ENCODE results near the gene PAF1. TPM values are rescaled to one million over a fixed set of nuclear protein-coding genes. Genes with fewer than 3 reads are reported as not detected.

PAF1 gene
- total and polyA plus RNA-seq, 4 donors, result 13.7 to 29.4 (median 18.9) TPM

DNA sequence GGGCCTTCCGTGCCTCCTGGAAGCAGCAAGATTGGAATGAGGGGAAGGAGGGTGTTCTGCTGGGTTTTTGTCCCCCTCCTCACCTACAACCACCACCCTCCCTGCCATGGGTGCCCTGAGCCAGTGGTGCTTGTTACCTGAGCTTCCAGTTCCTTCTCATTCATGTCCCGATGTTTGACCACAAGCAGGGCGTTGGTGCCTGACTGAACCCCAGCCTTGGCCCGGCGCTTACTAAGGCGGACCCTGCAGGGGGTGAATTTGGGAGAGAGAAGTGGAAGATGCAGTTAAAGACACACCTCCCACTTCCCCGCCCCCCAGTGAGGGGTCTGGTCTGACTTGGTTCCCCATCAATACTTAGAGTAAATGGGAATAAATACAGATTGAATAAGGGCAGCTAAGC lies 4.3 kb downstream of the PAF1 start:
- Histone ChIP-seq H3K9me3 (ENCODE audit: control insufficient read depth in 4 of 4, low read length in 3 of 4) (no peaks in the 10 kb centered on the region), H3K9ac (ENCODE audit: low read depth in 1 of 2, low read length in 2 of 2) (no peak overlapping the region), H3K36me3 (ENCODE audit: control insufficient read depth in 4 of 4, insufficient read depth in 3 of 4, low read depth in 1 of 4, low read length in 3 of 4) (peaks cover 7 to 61% (median 34%) of the 10 kb centered on the region in 4 donors), H3K4me3 (ENCODE audit: low read depth in 1 of 3, low read length in 3 of 3) (no peak overlapping the region), H3K27me3 (ENCODE audit: control insufficient read depth in 4 of 4, insufficient read depth in 4 of 4, low read length in 3 of 4) (no peaks in the 10 kb centered on the region), H3K4me1 (ENCODE audit: control insufficient read depth in 4 of 4, insufficient read depth in 4 of 4, low read length in 3 of 4) (peaks cover 3 to 13% (median 10%) of the 10 kb centered on the region in 4 donors), H3K27ac (ENCODE audit: low read depth in 1 of 2, low read length in 2 of 2) (no peak overlapping the region)
- DNase-seq (ENCODE audit: low spot score), result no peak
- 93% methylated on average over 7 of the region's 7 CpGs for WGBS
- TF ChIP-seq FOXA1 (IDR thresholded peaks at IDR 0.05) (no peak), RAD21 (IDR thresholded peaks at IDR 0.05) (no peak), SP1 (IDR thresholded peaks at IDR 0.05) (no peak), NR2F2 (IDR thresholded peaks at IDR 0.05) (no peak), JUND (IDR thresholded peaks at IDR 0.05) (no peak), RXRA (IDR thresholded peaks at IDR 0.05) (no peak), GABPA (IDR thresholded peaks at IDR 0.05 in 1 of 2, conservative IDR thresholded peaks at IDR 0.05 in 1 of 2) (no peak), TAF1 (conservative IDR thresholded peaks at IDR 0.05) (no peak)
- TF ChIP-seq, protein P1, sequence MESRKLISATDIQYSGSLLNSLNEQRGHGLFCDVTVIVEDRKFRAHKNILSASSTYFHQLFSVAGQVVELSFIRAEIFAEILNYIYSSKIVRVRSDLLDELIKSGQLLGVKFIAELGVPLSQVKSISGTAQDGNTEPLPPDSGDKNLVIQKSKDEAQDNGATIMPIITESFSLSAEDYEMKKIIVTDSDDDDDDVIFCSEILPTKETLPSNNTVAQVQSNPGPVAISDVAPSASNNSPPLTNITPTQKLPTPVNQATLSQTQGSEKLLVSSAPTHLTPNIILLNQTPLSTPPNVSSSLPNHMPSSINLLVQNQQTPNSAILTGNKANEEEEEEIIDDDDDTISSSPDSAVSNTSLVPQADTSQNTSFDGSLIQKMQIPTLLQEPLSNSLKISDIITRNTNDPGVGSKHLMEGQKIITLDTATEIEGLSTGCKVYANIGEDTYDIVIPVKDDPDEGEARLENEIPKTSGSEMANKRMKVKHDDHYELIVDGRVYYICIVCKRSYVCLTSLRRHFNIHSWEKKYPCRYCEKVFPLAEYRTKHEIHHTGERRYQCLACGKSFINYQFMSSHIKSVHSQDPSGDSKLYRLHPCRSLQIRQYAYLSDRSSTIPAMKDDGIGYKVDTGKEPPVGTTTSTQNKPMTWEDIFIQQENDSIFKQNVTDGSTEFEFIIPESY (IDR thresholded peaks at IDR 0.05), result no peak
- TF ChIP-seq, protein P2, sequence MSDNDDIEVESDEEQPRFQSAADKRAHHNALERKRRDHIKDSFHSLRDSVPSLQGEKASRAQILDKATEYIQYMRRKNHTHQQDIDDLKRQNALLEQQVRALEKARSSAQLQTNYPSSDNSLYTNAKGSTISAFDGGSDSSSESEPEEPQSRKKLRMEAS (IDR thresholded peaks at IDR 0.05), result no peak
- TF ChIP-seq, protein P3, sequence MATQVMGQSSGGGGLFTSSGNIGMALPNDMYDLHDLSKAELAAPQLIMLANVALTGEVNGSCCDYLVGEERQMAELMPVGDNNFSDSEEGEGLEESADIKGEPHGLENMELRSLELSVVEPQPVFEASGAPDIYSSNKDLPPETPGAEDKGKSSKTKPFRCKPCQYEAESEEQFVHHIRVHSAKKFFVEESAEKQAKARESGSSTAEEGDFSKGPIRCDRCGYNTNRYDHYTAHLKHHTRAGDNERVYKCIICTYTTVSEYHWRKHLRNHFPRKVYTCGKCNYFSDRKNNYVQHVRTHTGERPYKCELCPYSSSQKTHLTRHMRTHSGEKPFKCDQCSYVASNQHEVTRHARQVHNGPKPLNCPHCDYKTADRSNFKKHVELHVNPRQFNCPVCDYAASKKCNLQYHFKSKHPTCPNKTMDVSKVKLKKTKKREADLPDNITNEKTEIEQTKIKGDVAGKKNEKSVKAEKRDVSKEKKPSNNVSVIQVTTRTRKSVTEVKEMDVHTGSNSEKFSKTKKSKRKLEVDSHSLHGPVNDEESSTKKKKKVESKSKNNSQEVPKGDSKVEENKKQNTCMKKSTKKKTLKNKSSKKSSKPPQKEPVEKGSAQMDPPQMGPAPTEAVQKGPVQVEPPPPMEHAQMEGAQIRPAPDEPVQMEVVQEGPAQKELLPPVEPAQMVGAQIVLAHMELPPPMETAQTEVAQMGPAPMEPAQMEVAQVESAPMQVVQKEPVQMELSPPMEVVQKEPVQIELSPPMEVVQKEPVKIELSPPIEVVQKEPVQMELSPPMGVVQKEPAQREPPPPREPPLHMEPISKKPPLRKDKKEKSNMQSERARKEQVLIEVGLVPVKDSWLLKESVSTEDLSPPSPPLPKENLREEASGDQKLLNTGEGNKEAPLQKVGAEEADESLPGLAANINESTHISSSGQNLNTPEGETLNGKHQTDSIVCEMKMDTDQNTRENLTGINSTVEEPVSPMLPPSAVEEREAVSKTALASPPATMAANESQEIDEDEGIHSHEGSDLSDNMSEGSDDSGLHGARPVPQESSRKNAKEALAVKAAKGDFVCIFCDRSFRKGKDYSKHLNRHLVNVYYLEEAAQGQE (IDR thresholded peaks at IDR 0.05), result no peak
- TF ChIP-seq, protein P4, sequence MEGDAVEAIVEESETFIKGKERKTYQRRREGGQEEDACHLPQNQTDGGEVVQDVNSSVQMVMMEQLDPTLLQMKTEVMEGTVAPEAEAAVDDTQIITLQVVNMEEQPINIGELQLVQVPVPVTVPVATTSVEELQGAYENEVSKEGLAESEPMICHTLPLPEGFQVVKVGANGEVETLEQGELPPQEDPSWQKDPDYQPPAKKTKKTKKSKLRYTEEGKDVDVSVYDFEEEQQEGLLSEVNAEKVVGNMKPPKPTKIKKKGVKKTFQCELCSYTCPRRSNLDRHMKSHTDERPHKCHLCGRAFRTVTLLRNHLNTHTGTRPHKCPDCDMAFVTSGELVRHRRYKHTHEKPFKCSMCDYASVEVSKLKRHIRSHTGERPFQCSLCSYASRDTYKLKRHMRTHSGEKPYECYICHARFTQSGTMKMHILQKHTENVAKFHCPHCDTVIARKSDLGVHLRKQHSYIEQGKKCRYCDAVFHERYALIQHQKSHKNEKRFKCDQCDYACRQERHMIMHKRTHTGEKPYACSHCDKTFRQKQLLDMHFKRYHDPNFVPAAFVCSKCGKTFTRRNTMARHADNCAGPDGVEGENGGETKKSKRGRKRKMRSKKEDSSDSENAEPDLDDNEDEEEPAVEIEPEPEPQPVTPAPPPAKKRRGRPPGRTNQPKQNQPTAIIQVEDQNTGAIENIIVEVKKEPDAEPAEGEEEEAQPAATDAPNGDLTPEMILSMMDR (IDR thresholded peaks at IDR 0.05; ENCODE audit: low read depth, low read length, missing input control), result no peak
- TF ChIP-seq, protein P5, sequence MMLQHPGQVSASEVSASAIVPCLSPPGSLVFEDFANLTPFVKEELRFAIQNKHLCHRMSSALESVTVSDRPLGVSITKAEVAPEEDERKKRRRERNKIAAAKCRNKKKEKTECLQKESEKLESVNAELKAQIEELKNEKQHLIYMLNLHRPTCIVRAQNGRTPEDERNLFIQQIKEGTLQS (IDR thresholded peaks at IDR 0.05), result no peak

DNA sequence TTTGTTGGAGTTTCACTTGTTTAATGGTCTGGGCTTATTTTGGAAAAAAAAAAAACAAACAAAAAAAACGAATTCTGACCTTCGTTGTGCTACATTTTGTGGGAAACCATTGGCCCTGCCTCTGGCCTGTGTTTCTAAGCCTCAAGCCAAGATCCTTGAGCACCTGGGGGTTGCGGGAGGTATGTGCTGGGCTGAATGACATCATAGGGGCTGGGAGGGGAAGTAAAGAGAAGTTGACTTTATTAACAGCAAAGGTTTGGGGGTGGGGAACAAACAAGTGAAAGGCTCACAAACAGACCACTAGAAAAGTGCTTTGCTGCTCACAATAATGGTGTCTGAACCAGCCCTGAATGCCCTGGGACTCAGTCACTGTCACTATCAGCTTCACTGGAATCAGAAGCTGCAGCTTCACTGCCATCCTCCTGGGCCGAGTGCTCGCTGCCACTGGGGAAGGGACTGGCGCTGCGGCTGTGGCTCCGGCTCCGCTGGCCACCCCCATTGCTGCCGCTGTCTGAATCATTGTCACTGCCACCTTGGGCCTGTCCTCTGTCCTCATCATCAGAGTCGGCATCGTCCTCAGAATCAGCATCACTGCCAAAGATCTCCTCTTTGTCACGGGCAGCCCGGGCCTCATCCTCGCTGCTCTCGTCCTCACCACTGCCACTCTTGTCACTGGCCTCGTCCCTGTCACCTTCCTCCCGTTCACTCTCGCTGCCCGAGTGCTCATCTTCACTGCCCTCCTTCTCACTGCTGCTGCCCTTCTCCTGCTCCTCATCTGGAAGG lies 5.1 kb downstream of the PAF1 start:
- Histone ChIP-seq H3K4me3 (ENCODE audit: low read depth in 1 of 3, low read length in 3 of 3) (no peak overlapping the region), H3K9me3 (ENCODE audit: control insufficient read depth in 4 of 4, low read length in 3 of 4) (no peaks in the 10 kb centered on the region)
- TF ChIP-seq, protein P4 (IDR thresholded peaks at IDR 0.05; ENCODE audit: low read depth, low read length, missing input control), result no peak
- no peak for TF ChIP-seq GABPA (IDR thresholded peaks at IDR 0.05 in 1 of 2, conservative IDR thresholded peaks at IDR 0.05 in 1 of 2)
- TF ChIP-seq FOXA2 (IDR thresholded peaks at IDR 0.05), result no peak
- TF ChIP-seq, protein P2 (IDR thresholded peaks at IDR 0.05), result no peak
- TF ChIP-seq RXRA (IDR thresholded peaks at IDR 0.05), result no peak
- no peak for TF ChIP-seq FOXA1 (IDR thresholded peaks at IDR 0.05)
- TF ChIP-seq RAD21 (IDR thresholded peaks at IDR 0.05), result no peak
- TF ChIP-seq, protein P3 (IDR thresholded peaks at IDR 0.05), result no peak
- no peak for TF ChIP-seq HNF4G (IDR thresholded peaks at IDR 0.05)
- no peak for TF ChIP-seq YY1 (IDR thresholded peaks at IDR 0.05)

More for the DNA sequence above, 5.1 kb downstream of the PAF1 start:
- Histone ChIP-seq H3K4me1 (ENCODE audit: control insufficient read depth in 4 of 4, insufficient read depth in 4 of 4, low read length in 3 of 4) (peaks cover 3 to 11% (median 10%) of the 10 kb centered on the region in 4 donors), H3K27me3 (ENCODE audit: control insufficient read depth in 4 of 4, insufficient read depth in 4 of 4, low read length in 3 of 4) (no peaks in the 10 kb centered on the region), H3K36me3 (ENCODE audit: control insufficient read depth in 4 of 4, insufficient read depth in 3 of 4, low read depth in 1 of 4, low read length in 3 of 4) (peaks cover 8 to 68% (median 39%) of the 10 kb centered on the region in 4 donors), H3K27ac (ENCODE audit: low read depth in 1 of 2, low read length in 2 of 2) (no peak overlapping the region), H3K9ac (ENCODE audit: low read depth in 1 of 2, low read length in 2 of 2) (no peak overlapping the region)
- no peak for DNase-seq (ENCODE audit: low spot score)
- 89% methylated on average over 20 of the region's 20 CpGs for WGBS

Measured in liver (tissue), 9 donors.